Liver (tissue), 9 donors: ENCODE data around the gene RHEB. TPM values are rescaled to one million over a fixed set of nuclear protein-coding genes. Genes with fewer than 3 reads are reported as not detected.

Source experiments
- DNase-seq: peaks from one replicate; pipeline ENCODE4 v3.0.0-alpha.2; 2017; ENCODE audit warnings: low spot score
- H3K27ac ChIP-seq, 2 donors: one replicate each; pipeline ENCODE4 v1.7.0; 2013; ENCODE audit warnings: inconsistent platforms in 2 of 2, low read length in 2 of 2, control low read depth in 1 of 2, low read depth in 1 of 2, mild to moderate bottlenecking in 1 of 2
- H3K27me3 ChIP-seq, 4 donors: one replicate each; pipeline versions ENCODE4 v1.6.1 to v1.7.0; 2013; ENCODE audit warnings: low read length in 3 of 4, inconsistent platforms in 1 of 4, mild to moderate bottlenecking in 1 of 4, moderate library complexity in 1 of 4; ENCODE audit not compliant: control insufficient read depth in 4 of 4, insufficient read depth in 4 of 4
- H3K36me3 ChIP-seq, 4 donors: one replicate each; pipeline versions ENCODE4 v1.6.1 to v1.7.0; 2013; ENCODE audit warnings: low read length in 3 of 4, mild to moderate bottlenecking in 3 of 4, low read depth in 1 of 4, moderate library complexity in 1 of 4; ENCODE audit not compliant: control insufficient read depth in 4 of 4, insufficient read depth in 3 of 4
- H3K4me1 ChIP-seq, 4 donors: one replicate each; pipeline versions ENCODE4 v1.6.1 to v1.7.0; 2013; ENCODE audit warnings: low read length in 3 of 4, mild to moderate bottlenecking in 3 of 4, moderate library complexity in 1 of 4; ENCODE audit not compliant: control insufficient read depth in 4 of 4, insufficient read depth in 4 of 4
- H3K4me3 ChIP-seq, 3 donors: one replicate each; pipeline versions ENCODE4 v1.6.1 to v1.7.0; 2013; ENCODE audit warnings: low read length in 3 of 3, control low read depth in 1 of 3, low read depth in 1 of 3, mild to moderate bottlenecking in 1 of 3
- H3K9ac ChIP-seq, 2 donors: one replicate each; pipeline ENCODE4 v1.7.0; 2013; ENCODE audit warnings: low read length in 2 of 2, mild to moderate bottlenecking in 2 of 2, moderate library complexity in 2 of 2, control low read depth in 1 of 2, low read depth in 1 of 2
- H3K9me3 ChIP-seq, 4 donors: one replicate each; pipeline versions ENCODE4 v1.6.1 to v1.7.0; 2013; ENCODE audit warnings: low read length in 3 of 4; ENCODE audit not compliant: control insufficient read depth in 4 of 4
- ATF3 ChIP-seq: IDR thresholded peaks from 2 replicates; pipeline ENCODE4 v1.6.1; 2016; ENCODE audit warnings: antibody characterized with exemption
- EGR1 ChIP-seq, 2 donors: IDR thresholded peaks; 2 replicates each; pipeline ENCODE4 v1.6.1; 2016 to 2018; ENCODE audit warnings: antibody characterized with exemption in 2 of 2, low read depth in 2 of 2
- FOXA2 ChIP-seq: IDR thresholded peaks from 2 replicates; pipeline ENCODE4 v1.6.1; 2016; ENCODE audit warnings: antibody characterized with exemption
- GABPA ChIP-seq, 2 donors: IDR thresholded peaks in 1 of 2; conservative IDR thresholded peaks in 1 of 2; 2 replicates each; pipeline ENCODE4 v1.6.1; 2016; ENCODE audit warnings: antibody characterized with exemption in 2 of 2, mild to moderate bottlenecking in 1 of 2, moderate library complexity in 1 of 2
- HNF4A ChIP-seq, 2 donors: conservative IDR thresholded peaks; 2 replicates each; pipeline ENCODE4 v1.6.1; 2016; ENCODE audit warnings: antibody characterized with exemption in 2 of 2, mild to moderate bottlenecking in 2 of 2
- JUND ChIP-seq, 2 donors: IDR thresholded peaks; 2 replicates each; pipeline ENCODE4 v1.6.1; 2016; ENCODE audit warnings: antibody characterized with exemption in 2 of 2
- REST ChIP-seq: IDR thresholded peaks from 2 replicates; pipeline ENCODE4 v1.6.1; 2016; ENCODE audit warnings: antibody characterized with exemption, mild to moderate bottlenecking
- SP1 ChIP-seq: IDR thresholded peaks from 2 replicates; pipeline ENCODE4 v1.6.1; 2018; ENCODE audit warnings: antibody characterized with exemption, mild to moderate bottlenecking
- WGBS: extraction: QIAGEN DNeasy Blood & Tissue Kit; methylation state at CpG from one replicate; pipeline ENCODE4 v1.1.7; 2013; 5-methylcytosine and 5-hydroxymethylcytosine counted together
- polyA plus RNA-seq, 2 donors: library from polyadenylated mRNA; stranded (reverse) in 1 of 2; unstranded in 1 of 2; fragments of 200-250 nt in 1 of 2; fragments of >200 nt in 1 of 2; fragmentation: Nextera tagmentation in 1 of 2; extraction: Ambion mirVana in 1 of 2; gene quantifications; one replicate each; pipeline versions ENCODE4 v1.2.1 to v1.2.3, GENCODE V29; 2013 to 2015
- total RNA-seq, 2 donors: library from RNA; depleted of rRNA; stranded (reverse); fragments of >200 nt; gene quantifications; one replicate each; pipeline ENCODE4 v1.2.3, GENCODE V29; 2014
- TF ChIP-seq, protein P1 (sequence below): IDR thresholded peaks from 2 replicates; pipeline ENCODE4 v1.6.1; 2016; ENCODE audit warnings: antibody characterized with exemption
- TF ChIP-seq, protein P2 (sequence below): IDR thresholded peaks from 2 replicates; pipeline ENCODE4 v1.6.1; 2016; ENCODE audit warnings: antibody characterized with exemption
- donor health status: healthy.
- donor health status: healthy.
- donor health status: healthy.
- donor health status: healthy.
- donor health status: healthy.

The RHEB gene
- total and polyA plus RNA-seq, 4 donors = 29.5 to 59.0 (median 36.5) TPM

GRCh38 chr7:151422212-151422611, 97.5 kb downstream of the RHEB start:
- Histone ChIP-seq H3K27me3 (no peaks in the 10 kb centered on the region), H3K4me1 (no peaks in the 10 kb centered on the region), H3K27ac (no peak overlapping the region), H3K4me3 (no peak overlapping the region), H3K9ac (no peak overlapping the region), H3K36me3 (no peaks in the 10 kb centered on the region), H3K9me3 (peaks cover 0 to 6% (median 0%) of the 10 kb centered on the region in 4 donors)
- DNase-seq = no peak
- no peak for TF ChIP-seq GABPA (IDR thresholded peaks at IDR 0.05 in 1 of 2, conservative IDR thresholded peaks at IDR 0.05 in 1 of 2)
- TF ChIP-seq EGR1 (IDR thresholded peaks at IDR 0.05; ENCODE audit: low read depth in 2 of 2) = no peak
- TF ChIP-seq, protein P1, sequence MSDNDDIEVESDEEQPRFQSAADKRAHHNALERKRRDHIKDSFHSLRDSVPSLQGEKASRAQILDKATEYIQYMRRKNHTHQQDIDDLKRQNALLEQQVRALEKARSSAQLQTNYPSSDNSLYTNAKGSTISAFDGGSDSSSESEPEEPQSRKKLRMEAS = no peak
- no peak for TF ChIP-seq SP1
- TF ChIP-seq, protein P2, sequence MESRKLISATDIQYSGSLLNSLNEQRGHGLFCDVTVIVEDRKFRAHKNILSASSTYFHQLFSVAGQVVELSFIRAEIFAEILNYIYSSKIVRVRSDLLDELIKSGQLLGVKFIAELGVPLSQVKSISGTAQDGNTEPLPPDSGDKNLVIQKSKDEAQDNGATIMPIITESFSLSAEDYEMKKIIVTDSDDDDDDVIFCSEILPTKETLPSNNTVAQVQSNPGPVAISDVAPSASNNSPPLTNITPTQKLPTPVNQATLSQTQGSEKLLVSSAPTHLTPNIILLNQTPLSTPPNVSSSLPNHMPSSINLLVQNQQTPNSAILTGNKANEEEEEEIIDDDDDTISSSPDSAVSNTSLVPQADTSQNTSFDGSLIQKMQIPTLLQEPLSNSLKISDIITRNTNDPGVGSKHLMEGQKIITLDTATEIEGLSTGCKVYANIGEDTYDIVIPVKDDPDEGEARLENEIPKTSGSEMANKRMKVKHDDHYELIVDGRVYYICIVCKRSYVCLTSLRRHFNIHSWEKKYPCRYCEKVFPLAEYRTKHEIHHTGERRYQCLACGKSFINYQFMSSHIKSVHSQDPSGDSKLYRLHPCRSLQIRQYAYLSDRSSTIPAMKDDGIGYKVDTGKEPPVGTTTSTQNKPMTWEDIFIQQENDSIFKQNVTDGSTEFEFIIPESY = no peak
- no peak for TF ChIP-seq REST
- TF ChIP-seq FOXA2 = no peak
- WGBS = 84% methylated on average over 5 of the region's 5 CpGs

DNA sequence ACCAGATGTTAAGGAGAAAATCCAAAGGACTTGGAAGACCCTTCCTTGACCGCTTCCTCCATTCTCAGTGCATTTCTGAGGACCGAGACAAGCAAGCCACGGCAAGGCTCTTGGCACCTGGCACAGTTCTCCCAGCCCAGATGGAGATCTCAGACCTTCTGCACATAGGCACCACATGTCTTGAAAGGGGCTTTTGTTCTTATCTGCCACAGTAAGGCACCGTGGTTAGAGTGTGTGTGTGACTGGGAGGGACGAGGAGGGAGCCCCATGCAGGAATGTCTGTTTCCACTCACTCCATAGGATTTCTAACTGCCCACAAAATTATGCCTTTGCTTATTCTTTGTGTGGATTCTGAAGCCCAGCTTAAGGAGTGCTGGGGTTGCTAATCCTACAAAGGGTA, 99.6 kb downstream of the RHEB start:
- no peaks in the 10 kb centered on the region for H3K27me3 ChIP-seq
- H3K4me3 ChIP-seq = no peak overlapping the region
- no peaks in the 10 kb centered on the region for H3K36me3 ChIP-seq
- WGBS = 83% methylated on average over 5 of the region's 5 CpGs
- peaks cover 0 to 6% (median 0%) of the 10 kb centered on the region in 4 donors for H3K9me3 ChIP-seq
- TF ChIP-seq ATF3 (no peak), SP1 (no peak), HNF4A (conservative IDR thresholded peaks at IDR 0.05) (no peak), JUND (IDR thresholded peaks at IDR 0.05) (no peak), GABPA (IDR thresholded peaks at IDR 0.05 in 1 of 2, conservative IDR thresholded peaks at IDR 0.05 in 1 of 2) (no peak), REST (no peak)
- TF ChIP-seq, protein P2 = no peak
- TF ChIP-seq, protein P1 = no peak
- peaks cover 0 to 4% (median 2%) of the 10 kb centered on the region in 4 donors for H3K4me1 ChIP-seq
- no peak overlapping the region for H3K27ac ChIP-seq
- no peak for DNase-seq
- H3K9ac ChIP-seq = no peak overlapping the region
